HCT116 (cell line): ENCODE measurements around the gene RERG.

Experiments used
- EGR1 ChIP-seq: IDR thresholded peaks from 2 replicates; pipeline ENCODE4 v1.6.1; 2012; ENCODE audit warnings: low read depth
- POLR2A ChIP-seq: IDR thresholded peaks from 2 replicates; pipeline ENCODE4 v1.7.0; 2011; ENCODE audit warnings: borderline replicate concordance; ENCODE audit not compliant: insufficient read depth, insufficient read length; ENCODE audit errors: extremely low read depth
- ZNF274 ChIP-seq: fragments of 200-500 bp; sonication (Bioruptor generic); IDR thresholded peaks from 2 replicates; pipeline ENCODE4 v1.6.1; 2014; ENCODE audit warnings: mild to moderate bottlenecking, low read depth, low read length, inconsistent platforms
- TF ChIP-seq, protein P1 (sequence below), 3 experiments: fragments of 200-600 bp in 1 of 3; sonication (generic) in 1 of 3; IDR thresholded peaks in 2 of 3; conservative IDR thresholded peaks in 1 of 3; 2 replicates each; pipeline ENCODE4 v1.5.1; 2012 to 2017; ENCODE audit warnings: low read depth in 2 of 3, low read length in 2 of 3, antibody characterized with exemption in 1 of 3, borderline replicate concordance in 1 of 3, control low read depth in 1 of 3, mild to moderate bottlenecking in 1 of 3, mixed read lengths in 1 of 3, mixed run types in 1 of 3, moderate library complexity in 1 of 3; ENCODE audit not compliant: insufficient read depth in 1 of 3

DNA sequence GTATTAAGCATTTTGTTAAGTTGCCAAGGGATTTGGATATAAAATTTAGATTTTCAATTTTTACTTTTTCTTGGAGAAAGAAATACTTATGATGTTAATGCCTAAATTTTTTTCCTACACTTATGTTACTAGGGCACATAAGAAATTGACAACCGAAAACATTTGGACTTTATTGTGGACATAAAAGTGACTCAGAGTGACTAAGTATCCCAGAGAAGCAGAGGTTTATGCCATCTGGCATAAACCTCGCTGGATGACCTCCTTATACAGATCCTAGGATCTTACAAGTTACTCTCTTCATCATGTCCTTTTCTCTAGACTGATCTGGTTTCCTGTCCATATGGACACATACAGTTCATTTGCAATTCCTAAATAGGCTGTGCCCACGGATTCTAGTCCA, 89.8 kb downstream of the RERG start:
- TF ChIP-seq POLR2A (no peak), EGR1 (no peak), ZNF274 (no peak)
- TF ChIP-seq, protein P1, sequence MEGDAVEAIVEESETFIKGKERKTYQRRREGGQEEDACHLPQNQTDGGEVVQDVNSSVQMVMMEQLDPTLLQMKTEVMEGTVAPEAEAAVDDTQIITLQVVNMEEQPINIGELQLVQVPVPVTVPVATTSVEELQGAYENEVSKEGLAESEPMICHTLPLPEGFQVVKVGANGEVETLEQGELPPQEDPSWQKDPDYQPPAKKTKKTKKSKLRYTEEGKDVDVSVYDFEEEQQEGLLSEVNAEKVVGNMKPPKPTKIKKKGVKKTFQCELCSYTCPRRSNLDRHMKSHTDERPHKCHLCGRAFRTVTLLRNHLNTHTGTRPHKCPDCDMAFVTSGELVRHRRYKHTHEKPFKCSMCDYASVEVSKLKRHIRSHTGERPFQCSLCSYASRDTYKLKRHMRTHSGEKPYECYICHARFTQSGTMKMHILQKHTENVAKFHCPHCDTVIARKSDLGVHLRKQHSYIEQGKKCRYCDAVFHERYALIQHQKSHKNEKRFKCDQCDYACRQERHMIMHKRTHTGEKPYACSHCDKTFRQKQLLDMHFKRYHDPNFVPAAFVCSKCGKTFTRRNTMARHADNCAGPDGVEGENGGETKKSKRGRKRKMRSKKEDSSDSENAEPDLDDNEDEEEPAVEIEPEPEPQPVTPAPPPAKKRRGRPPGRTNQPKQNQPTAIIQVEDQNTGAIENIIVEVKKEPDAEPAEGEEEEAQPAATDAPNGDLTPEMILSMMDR (IDR thresholded peaks at IDR 0.05 in 2 of 3, conservative IDR thresholded peaks at IDR 0.05 in 1 of 3; ENCODE audit: borderline replicate concordance in 1 of 3, insufficient read depth in 1 of 3, low read depth in 2 of 3, low read length in 2 of 3) = no peak
